ENCODE data around the gene ZNF485.

ZNF485 gene

GRCh38 chr10:43667317-43667731, 61.1 kb downstream of the ZNF485 start:
- no peak for DNase-seq (ENCODE audit: low read depth)
- TF ChIP-seq CTCF (IDR thresholded peaks at IDR 0.05; ENCODE audit: control insufficient read depth, extremely low read depth, insufficient read depth) = no peak
- H3K4me3 ChIP-seq (ENCODE audit: low read depth, low read length) = no peak overlapping the region

Measured in LNCaP clone FGC (cell line).